HG03103 (cell line): ENCODE measurements around the gene NFKBIB.
"Not testable (repeated sequence)": the region's sequence is repeated elsewhere in the genome, so short reads cannot be mapped to it uniquely, and the experiment has no call there.

Experiments
- ATAC-seq: cut with Tn5 transposase; IDR thresholded peaks from one replicate; pipeline ENCODE4 v1.9.1; 2021; ENCODE audit warnings: low read depth; ENCODE audit not compliant: unreplicated experiment

Gene NFKBIB, protein sequence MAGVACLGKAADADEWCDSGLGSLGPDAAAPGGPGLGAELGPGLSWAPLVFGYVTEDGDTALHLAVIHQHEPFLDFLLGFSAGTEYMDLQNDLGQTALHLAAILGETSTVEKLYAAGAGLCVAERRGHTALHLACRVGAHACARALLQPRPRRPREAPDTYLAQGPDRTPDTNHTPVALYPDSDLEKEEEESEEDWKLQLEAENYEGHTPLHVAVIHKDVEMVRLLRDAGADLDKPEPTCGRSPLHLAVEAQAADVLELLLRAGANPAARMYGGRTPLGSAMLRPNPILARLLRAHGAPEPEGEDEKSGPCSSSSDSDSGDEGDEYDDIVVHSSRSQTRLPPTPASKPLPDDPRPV

DNA sequence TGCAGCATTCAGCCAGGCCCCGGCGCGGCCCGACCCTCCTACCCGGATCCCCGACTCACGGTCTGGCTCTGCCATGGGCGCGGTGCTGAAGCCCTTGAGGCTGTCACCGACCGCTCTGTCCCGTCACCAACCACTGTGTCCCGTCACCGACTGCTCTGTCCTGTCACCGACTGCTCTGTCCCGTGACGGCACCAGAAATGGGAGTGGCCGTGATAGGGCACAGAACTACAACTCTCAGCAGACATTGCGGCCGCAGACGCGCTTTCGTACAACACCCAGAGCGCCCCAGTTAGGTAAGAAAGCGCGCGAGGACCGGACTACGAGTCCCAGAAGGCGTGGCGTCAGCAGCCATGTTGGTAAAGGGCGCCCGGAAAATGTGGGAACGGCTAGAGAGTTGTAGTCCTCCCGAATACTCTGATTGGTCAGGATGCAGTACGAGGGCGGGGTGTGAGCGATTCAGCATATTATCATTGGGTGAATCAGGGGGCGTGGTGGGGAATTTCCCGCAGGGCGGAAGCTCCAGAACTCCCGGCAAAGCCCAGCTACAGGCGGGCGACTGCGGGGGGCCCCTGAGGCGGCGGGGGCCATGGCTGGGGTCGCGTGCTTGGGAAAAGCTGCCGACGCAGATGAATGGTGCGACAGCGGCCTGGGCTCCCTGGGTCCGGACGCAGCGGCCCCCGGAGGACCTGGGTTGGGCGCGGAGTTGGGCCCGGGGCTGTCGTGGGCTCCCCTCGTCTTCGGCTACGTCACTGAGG is at the start of gene NFKBIB, which contains the start of gene SIRT2:
Gene NFKBIB, plus strand, starts transcription at position 523 of the 755 bp plus-strand sequence. Its CDS starts 64 bp downstream, at position 587.
Gene SIRT2, minus strand, starts transcription at position 172 of the 755 bp plus-strand sequence. Its CDS starts 97 bp downstream, at position 75.
- peak; percentile 89 for ATAC-seq

DNA sequence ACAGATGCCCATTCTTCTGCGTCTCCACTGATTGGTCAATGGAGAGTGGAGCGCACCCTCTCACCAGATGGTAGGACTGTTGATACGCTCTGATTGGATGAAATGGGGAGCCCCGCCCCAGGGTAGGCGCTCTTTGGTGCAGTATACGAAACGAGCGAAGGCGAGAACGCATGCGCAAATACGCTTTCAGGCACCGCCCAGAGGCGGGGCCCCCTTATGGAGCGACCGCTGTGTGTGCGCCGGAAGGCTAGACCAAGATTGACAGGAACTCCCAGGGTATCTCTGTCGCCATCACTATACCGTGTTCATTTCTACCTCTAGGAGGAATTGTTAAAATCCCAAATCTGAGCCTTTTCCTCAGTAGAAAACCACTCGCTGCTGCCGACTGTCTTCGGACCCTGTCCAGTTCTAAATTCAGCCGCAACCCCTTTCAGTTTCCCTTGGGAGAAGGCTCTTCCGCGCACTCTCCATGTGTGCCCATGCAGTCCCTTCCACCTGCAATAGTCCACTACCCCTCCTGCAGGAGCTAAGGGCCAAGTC is 49.3 kb upstream of the NFKBIB start:
- peak; percentile 49 for ATAC-seq

DNA sequence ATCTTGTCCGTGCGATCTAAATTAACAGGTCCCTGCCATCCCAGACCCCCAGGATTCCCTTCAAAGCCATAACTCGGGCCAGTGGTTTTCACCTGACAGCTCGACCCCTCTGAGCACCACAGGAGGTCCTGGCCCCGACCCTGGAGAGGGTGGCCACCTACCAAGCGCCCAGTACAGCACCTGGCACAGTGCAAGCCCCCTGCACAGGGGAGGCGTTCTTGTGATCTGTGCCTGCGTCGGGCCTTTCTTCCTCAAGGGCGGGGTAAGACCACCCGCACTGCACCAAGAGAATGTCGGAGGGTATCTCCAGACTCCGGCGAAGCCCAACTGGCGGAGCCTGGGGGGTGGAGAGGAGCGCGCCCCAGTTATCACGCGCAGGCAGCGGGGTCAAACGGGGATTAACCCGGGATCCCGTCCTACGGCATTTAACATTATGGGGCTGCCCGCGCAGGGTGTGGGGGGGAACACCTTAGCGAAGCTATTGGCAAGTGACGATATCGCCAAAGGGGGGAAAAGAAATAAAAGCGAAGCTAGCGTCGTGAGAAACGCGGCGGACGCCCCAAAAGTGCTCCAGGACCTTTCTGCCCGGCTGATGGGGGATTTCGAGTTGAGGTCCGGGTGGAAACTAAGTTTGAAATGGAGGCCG is 48.7 kb upstream of the NFKBIB start:
- ATAC-seq, result no peak

DNA sequence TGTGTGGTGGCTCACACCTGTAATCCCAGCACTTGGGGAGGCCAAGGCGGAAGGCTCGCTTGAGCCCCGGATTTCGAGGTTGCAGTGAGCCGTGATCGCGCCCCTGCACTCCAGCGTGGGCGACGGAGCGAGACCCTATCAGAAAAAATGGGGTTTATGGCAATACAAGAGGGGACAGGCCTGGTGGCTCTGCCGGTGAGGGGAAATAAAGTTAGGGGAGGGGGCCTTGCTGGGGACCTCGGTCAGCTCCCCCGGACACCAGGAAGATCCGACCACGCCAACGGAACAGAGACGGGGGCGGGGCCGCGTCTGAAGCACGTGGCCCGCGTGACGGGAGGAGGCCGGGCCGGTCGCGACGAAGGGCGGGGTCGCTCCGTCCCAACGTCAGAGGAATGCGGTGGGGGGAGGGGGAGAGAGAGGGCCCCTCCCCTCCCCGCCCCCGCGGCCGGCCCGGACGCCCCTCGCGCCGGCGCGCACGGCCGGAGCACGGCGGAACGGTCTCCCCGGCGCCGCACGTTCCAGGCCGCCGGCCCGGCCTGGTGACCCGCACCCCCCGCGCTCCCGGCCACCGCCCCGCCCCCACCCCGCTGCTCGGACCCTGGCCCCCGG is 48.0 kb upstream of the NFKBIB start:
- ATAC-seq, result no peak

DNA sequence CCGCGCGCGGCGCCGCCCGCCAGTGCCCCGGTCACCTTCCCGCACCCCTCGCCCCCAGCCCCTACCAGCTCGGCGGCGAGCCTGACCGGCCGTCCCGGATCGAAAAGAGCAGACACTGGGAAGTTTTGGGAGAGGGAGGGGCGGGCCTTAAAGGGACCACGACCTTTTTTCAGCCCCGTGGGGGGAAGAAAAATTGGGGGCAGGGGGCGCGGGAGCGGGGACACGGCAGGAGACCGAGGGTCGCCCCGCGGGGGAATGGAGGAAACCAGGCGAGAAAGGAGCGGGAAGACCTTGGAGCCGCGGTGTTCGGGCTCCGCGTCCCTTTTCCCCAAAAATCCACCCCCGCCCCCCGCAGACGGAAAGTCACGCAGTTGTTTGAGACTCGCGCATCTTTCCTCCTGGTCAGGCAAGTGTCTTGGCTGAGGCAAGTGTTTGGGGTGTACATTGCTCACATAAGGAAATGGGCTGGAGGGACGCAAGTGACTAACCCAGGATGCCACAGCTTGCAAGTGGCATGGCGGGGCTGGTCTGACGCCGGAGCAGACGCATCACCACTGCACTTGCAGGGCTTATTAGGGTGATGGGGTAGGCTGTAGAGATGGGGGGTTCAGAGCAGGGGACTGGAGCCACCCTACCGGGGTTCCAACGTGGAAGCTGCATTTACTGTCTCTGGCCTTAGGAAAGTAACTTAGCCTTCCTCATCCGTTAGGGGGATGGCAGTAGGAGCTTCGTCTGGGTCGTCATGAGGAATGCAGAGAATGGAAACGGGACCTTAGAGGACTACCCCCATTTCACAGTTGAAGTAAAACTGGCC is 47.3 kb upstream of the NFKBIB start:
- ATAC-seq, result no peak

DNA sequence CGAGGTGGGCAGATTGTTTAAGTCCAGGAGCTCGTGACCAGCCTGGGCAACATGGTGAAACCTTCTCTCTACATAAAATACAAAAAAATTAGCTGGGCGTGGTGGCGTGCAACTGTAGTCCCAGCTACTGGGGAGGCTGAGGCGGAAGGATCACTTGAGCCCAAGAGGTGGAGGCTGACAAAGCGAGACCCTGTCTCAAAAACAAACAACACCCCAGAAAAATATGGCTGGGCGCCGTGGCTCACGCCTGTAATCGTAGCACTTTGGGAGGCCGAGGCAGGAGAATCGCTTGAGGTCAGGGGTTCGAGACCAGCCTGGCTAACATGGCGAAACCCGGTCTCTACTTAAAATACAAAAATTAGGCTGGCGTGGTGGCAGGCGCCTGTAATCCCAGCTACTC is 46.6 kb upstream of the NFKBIB start:
- no peak for ATAC-seq

DNA sequence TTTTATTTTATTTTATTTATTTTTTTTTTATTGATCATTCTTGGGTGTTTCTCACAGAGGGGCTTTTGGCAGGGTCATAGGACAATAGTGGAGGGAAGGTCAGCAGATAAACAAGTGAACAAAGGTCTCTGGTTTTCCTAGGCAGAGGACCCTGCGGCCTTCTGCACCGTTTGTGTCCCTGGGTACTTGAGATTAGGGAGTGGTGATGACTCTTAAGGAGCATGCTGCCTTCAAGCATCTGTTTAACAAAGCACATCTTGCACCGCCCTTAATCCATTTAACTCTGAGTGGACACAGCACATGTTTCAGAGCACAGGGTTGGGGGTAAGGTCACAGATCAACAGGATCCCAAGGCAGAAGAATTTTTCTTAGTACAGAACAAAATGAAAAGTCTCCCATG is 44.8 kb upstream of the NFKBIB start:
- ATAC-seq, result not testable (repeated sequence)

DNA sequence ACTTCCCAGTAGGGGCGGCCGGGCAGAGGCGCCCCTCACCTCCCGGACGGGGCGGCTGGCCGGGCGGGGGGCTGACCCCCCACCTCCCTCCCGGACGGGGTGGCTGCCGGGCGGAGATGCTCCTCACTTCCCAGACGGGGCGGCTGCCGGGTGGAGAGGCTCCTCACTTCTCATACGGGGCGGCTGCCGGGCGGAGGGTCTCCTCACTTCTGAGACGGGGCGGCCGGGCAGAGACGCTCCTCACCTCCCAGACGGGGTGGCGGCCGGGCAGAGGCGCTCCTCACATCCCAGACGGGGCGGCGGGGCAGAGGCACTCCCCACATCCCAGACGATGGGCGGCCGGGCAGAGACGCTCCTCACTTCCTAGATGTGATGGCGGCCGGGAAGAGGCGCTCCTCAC is 44.0 kb upstream of the NFKBIB start:
- not testable (repeated sequence) for ATAC-seq

DNA sequence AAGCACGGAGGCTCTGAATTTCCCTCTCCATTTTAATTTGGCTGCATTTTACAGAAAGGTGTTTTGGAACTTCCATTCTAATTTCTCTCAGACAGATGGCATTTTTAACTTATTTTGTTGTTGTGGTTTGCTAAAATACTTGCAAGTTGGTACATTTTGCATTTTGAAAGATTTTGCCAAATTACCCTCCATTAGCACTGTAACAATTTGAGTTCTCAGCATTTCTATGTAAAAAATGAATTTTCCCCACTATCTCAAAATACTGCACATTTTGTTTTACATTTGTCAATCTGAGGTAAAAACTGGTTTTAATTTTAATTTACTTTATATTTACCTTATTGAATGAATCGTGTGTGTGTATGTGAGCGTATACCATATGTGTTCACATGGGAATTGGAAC is 43.0 kb upstream of the NFKBIB start:
- no peak for ATAC-seq

DNA sequence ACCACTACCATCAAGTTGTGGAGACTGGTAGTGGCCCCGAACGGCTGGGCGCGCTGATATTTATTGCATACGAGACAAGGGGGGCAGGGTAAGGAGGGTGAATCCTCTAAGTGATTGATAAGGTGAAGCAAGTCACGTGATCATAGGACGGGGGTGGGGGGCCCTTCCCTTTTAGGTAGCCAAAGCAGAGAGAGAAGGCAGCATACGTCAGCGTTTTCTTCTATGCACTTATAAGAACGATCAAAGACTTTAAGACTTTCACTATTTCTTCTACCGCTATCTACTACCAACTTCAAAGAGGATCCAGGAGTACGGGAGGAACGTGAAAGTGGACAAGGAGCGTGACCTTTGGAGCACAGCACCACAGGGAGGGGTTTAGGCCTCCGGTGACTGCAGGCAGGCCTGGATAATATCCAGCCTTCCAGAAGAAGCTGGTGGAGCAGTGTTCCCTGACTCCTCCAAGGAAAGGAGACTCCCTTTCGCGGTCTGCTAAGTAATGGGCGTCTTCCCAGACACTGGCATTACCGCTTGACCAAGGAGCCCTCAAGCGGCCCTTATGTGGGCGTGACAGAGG is 40.1 kb upstream of the NFKBIB start:
- ATAC-seq, result not testable (repeated sequence)

DNA sequence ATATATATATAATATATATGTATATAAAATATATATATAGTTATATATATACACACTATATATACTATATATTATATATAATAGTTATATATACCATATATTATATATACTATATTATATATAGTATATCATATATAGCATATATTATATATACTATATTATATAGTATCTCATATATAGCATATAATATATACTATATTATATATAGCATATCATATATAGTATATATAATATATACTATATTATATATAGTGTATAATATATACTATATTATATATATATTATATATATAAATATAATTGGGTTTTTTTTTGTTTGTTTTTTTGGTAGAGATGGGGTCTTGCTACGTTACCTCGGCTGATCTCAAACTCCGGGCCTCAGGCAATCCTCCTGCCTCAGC is 38.4 kb upstream of the NFKBIB start:
- ATAC-seq, result no peak

DNA sequence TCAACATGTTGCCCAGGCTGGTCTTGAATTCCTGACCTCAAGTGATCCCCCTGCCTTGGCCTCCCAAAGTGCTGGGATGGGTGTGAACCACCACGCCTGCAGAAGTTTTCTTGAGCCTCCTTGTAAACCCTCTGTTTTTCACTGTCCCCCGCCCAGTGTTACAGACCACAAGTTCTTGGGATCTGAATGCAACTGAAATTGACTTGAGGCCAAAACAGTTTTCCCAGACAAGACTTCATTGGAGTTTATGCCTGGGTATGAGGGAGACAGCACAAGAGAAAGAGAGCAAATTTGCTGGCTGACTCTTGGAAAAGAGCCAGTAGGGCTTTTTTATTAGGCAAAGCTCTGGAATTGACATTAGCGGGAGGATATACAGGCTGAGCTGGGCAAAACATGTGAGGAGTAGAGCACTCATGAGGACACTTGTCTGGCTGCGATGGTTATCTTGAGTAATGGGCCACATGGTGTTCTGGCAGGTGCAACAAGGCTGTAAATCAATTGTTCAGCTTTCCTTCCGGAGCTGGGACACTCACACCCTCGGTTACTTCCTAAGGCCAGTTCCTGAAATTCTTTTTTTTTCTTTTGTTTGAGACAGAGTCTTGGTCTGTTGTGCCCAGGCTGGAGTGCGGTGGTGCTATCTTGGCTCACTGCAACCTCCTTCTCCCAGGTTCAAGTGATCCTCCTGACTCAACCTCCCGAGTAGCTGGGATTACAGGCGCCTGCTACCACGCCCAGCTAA is 37.3 kb upstream of the NFKBIB start:
- ATAC-seq, result no peak

DNA sequence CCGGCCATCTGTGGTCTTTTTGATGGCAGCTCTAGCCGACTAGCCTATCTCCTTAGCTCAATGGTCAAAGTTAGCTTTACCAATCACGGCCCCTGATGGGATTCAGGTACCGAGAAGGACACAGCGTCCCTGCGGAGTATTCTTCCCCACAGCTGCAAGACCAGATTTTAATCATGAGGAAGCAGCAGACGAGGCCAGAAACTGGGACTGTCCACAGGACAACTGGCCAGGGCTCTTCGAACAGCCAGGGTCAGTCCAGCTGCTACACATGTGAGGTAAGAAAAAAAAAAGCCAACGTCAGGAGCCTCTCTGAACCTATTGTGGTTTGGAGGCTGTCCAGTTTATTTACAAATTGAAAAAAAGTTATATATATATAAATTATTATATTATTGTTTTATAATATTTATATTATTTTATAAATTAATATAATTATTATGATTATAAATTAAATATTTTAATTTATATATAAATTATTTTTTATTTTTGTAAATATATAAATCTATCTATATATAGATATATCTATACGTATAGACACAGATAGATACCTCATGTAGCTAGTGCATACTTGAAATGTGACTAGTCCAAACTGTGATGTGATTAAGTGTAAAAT is 32.5 kb upstream of the NFKBIB start:
- no peak for ATAC-seq

DNA sequence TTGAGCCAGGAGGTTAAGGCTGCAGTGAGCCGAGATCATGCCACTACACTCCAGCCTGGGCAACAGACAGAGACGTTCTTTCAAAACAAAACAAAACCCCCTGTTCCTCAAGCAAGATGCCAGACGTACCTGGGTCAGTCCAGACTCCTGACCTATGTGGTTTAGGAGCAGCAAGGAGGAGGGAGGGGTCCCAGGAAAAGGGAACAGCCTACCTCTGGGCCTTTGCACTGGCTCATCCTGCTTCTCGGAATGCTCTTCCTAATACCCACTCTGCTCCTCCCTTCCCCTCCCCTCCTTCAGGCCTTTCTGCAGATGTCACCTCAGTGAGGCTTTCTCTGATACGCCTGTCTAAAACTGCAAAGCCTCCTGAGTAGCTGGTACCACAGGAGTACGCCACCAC is 31.2 kb upstream of the NFKBIB start:
- no peak for ATAC-seq

DNA sequence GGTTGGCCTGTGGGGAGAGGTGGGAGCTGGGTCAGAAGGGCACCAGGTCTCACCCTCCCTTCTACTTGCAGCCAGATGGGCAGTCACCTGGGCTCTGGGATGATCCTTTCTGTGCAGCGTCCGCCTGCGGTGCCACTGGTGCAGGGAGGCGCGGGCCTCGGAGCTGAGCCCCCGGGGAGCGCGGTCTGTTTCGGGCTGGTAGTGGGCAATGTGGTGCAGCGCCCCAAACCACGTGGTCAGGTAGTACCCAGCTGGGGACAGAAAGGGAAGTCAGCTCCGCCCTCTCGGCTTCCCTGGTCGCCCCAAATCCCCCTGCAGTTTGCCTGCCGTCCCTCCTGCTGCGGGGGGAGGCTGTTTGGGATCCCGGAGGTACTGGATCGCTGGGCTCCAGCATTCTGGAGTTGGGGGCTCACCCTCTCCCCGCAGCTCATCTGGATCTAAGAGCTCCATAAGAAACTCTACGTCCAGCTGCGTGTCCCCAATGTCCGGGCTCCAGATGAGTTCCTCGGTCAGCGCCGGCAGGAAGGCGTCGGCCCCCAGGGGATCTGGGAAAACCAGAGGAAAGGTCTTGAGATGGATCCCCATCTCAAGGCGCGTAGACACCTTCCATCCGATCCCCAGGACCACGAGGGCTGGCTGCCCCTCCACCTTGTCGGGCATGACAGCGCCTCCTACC is 30.5 kb upstream of the NFKBIB start:
- no peak for ATAC-seq

DNA sequence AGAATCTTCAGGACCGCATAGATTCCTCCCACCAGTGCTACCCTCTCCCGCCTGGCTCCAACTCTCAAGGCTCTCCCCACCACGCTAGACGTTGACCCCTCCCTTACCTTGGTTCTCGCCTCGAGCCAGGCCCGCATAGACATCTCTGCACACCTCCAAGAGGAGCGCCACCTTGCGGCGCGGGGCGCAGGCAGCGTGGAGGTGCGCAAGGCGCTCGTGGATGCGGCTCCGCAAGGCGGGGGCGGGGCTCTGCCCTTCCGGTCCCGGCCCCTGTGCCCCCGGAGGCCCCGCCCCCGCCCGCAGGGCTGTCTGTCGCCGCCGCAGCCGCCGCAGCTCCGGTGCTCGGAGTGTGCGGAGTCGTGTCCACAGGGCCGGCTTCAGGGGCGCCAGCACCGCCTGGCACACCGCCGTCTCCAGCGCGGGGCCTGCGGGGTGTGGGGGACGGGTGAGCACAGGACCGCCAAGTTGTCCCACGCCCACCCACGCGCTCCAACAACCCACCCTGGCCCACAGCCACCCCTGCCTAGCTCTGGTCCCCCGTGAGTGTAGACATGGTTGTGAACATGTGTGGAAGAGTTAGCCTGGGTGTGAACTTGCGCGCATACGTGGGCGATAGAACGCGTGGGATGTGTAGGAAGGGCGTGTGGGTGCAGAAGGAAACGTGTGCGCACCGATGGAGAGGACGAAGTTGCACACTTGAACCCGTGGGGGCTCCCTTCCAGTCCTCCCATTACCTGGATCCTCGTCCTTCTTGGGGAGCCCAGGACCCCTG is 29.7 kb upstream of the NFKBIB start:
- peak; percentile 64 for ATAC-seq

DNA sequence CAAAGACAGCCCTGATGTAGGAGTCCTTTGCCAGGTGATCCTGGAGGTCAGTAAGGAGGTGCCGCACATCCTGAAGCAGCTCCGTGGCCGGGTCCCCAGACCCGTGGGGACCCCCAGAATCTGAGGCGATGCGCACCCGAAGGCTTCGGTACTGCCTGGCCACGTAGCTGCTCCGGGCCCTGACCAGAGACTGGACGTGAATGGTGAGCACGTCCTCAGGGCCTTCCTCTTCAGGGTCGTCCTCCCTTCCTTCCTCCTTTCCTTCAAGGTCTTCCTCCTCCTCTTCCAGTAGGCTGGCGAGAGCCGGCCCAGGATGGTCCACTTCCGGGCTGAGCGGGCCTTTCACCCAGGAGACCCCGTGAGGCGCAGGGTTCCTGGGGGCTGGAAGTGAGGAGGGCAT is 29.2 kb upstream of the NFKBIB start:
- no peak for ATAC-seq
